ENCODE data around the gene ALDH2.
"Not testable (repeated sequence)": the region's sequence is repeated elsewhere in the genome, so short reads cannot be mapped to it uniquely, and the experiment has no call there.

The ALDH2 gene

DNA sequence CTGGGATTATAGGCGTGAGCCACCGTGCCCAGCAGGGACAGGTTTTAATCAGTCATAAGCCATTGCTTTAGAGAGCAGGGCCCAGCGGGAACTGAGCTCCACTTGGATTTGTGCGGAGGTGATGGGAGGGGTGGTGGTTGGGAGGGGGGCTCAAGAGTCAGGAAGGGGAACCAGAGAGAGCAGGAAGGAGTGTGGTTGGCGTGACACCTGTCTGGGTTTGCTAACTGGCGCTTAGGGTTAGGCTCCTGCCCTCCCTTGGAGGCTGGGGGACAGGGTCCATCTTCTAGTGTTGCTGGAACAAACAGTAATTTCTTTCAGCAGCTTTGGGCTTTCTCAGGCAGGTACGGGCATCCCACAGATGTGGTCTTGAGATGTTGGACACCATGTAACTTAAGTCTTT lies 7.5 kb upstream of the ALDH2 start:
- no peak for DNase-seq (ENCODE audit: low read depth, low spot score)

DNA sequence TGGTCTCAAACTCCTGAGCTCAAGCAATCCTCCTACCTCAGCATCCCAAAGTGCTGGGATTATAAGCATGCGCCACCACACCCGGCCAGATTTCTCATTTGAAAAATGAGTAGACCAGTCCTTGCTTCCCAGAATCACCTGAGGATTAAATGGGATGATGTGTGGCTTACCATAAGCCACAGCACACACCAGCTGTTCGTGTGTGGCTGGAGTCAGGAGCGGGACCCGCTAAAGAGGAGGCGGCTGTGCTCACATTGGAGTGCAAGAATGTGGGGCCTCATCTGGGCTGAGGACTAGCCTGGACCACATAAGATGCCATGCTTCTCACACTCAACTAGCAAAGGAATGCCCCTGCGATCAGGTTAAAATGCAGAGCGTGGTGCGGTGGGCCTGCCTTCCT lies 6.7 kb upstream of the ALDH2 start:
- no peak for DNase-seq (ENCODE audit: low read depth, low spot score)

DNA sequence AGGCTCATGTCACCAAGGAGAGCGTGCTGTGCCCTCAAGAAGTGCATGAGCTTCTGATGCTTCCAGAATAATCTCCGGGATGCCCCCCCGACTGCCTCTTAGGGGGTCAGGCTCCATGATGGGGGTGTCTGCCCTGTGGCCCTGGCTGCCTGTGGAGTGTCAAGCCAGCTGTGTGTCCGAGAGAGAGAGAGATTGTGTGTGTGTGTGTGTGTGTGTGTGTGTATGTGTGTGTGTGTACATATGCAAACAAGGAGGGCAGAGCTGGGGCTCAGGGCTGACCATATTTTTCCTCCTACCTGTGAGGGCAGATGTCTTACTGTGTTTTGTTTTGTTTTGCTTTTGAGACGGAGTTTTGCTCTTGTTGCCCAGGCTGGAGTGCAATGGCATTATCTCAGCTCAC lies 5.6 kb upstream of the ALDH2 start:
- DNase-seq (ENCODE audit: low read depth, low spot score) = no peak

DNA sequence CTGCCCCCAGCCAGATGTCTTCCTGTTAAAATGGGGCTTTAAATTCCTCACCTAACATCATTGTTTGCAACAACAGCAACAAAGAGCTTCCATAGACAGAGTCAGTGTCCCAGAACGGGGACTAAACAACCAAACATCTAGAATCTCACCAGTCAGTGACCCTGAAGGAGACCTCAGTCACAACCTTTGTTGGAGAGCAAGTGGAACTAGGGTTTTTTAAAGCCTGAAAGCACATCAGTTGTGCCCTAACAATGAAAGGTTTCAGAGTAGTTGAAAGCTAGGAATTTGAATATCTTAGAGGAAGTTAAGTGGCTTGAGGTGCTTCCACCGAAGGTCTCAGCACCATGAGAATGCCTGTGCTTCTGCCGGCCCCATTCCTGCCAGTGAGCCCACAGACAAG lies 5.0 kb upstream of the ALDH2 start:
- no peak for DNase-seq (ENCODE audit: low read depth, low spot score)

DNA sequence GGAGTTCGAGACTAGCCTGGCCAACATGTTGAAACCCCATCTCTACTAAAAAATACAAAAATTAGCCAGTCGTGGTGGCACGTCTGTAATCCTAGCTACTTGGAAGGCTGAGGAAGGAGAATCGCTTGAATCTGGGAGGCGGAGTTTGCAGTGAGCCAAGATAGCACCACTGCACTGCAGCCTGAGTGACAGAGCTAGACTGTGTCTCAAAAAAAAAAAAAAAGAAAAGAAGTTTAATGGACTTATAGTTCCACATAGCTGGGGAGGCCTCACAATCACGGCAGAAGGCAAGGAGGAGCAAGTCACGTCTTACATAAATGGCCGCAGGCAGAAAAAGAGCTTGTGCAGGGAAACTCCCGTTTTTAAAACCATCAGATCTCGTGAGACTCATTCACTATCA lies 3.2 kb upstream of the ALDH2 start:
- not testable (repeated sequence) for DNase-seq (ENCODE audit: low read depth, low spot score)

DNA sequence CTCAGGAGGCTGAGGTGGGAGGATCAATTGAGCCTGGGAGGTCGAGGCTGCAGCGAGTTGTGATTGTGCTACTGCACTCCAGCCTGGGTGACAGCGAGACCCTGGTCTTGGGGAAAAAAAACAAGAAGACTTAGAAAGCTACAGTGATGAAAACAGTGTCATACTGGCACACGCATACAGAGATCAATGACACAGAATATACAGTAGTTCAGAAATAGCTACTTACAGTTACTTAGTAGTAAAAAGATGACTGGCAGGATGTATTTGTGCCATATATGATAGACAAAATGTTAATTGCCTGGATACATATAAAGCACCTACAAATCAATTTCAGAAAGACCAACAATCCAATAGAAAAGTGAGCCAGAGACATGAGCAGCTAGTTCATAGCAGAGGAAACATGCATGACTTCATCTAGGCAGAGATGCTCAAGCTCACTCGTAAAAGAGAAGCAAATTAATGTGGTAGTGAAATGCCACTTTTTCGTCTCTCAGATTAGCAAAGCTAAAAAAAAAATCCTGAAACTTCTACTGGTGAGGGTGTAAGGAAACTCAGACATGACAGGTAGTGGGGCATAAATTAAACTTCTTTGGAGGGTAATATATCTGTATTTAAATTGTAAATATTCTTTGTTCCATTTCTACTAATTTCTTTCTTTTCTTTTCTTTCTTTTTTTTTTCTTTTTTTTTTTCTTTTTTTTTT lies 2.5 kb upstream of the ALDH2 start:
- DNase-seq (ENCODE audit: low read depth, low spot score) = no peak

DNA sequence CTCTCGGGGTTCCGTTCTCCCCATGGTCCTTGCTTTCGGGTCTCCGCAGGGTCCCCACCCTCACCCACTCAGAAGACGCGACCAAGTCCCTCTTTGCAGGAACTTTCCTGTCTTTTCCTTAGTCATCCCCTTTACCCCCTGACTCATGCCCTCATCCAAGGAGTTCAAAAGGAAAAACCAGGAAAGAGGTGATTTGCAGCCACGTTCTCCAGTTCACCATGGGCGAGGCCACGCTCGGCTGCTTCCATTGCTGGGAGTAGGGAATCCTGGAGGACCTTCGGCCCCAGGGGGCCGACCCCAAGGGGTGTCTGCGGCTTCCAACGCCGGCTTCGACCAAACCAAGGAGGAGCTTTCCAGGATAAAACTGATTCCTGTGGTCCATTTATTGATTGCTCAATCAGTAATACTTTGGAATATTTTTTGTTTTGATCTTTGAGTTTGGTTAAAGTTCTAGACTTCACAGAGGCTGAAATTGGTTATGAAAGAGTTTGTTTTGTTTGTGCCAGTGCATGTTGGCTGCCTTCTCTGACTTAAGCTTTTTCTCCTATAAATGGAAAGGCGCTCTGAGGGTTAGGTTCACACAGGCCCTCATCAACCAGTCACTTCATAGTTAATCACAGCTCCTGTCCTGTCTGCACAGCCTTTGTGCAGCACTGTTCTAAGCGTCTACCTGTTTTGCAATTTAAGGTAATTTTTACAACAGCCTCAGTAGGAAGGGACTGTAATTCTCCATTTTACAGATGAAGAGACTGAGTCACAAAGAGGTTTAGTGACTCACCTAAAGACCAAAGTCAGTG lies 827 bp downstream of the ALDH2 start:
- DNase-seq (ENCODE audit: low read depth, low spot score) = no peak

DNA sequence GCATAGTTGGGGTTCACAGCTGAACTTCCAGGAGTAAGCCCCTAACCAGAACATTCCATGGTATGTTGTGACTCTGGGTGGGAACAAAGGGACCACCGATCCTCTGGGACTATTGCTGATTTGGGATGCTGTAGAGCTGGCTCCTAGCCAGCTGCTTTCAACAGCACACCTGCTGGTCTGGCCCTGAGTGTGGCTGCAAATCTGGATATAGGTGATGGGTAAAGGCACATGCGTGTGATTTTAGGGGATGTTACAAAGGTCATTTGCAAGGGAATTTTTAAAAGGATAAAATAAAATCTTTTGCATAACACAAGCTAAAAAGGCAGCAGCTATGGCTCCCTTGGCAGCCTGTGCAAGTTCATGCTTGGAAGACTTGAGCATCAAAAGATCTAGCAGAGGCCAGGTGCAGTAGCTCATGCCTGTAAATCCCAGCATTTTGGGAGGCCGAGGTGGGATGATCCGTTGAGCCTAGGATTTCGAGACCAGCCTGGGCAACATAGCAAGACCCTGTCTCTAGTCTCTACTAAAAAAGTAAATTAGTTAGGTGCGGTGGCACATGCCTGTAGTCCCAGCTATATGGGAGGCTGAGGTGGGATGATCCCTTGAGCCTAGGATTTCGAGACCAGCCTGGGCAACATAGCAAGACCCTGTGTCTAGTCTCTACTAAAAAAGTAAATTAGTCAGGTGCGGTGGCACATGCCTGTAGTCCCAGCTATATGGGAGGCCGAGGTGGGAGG lies 1.6 kb downstream of the ALDH2 start:
- no peak for DNase-seq (ENCODE audit: low read depth, low spot score)

DNA sequence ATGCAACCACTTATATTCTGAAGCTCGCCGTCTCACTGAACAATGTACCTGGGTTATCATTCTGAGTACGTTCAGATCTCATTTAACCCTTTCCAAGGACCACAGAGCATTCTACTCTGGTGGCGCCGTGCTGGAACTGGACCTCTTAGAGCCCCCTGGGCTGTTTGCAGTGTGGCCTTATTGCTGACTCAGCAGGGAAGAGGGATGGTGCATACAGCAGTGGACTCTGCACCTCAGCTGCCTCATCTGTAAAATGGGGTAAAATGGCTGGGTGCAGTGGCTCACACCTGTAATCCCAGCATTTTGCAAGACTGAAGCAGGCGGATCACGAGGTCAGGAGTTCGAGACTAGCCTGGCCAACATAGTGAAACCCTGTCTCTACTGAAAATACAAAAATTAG lies 2.9 kb downstream of the ALDH2 start:
- no peak for DNase-seq (ENCODE audit: low read depth, low spot score)

DNA sequence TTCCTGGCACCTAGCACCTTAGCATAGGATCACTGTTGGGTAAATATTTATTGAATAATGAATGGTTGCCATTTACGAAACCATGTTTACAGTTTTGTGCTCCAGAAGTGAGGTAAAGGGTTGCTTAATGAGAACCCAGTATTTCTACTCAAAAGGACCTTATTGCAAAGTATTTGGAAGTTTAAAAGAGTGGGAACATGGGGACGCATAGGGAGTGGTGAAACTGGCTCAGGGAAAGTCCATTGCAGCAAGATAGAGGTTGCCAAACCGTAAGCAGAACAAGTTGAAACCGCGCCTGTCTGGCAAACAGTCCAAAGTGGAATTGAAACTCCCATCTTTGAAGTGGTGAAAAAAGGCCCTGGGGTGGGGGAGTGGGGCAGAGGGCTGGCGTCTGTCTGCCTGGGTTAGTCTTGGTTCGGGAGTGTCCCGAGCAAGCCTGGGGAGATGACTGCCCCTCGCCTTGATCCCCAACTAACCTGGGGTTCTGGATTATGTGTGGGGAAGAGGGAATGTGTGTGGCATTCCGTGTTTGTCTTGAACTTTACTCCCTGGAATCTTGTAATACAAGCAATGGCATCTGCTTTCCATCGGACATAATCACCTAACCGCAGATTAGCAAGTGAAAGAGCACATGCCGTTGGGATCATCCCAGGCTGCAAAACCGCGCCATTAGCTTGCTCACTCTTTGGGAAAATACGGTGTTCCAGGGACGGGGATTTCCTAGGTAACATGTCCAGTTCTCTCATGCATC lies 7.2 kb downstream of the ALDH2 start:
- no peak for DNase-seq (ENCODE audit: low read depth, low spot score)

DNA sequence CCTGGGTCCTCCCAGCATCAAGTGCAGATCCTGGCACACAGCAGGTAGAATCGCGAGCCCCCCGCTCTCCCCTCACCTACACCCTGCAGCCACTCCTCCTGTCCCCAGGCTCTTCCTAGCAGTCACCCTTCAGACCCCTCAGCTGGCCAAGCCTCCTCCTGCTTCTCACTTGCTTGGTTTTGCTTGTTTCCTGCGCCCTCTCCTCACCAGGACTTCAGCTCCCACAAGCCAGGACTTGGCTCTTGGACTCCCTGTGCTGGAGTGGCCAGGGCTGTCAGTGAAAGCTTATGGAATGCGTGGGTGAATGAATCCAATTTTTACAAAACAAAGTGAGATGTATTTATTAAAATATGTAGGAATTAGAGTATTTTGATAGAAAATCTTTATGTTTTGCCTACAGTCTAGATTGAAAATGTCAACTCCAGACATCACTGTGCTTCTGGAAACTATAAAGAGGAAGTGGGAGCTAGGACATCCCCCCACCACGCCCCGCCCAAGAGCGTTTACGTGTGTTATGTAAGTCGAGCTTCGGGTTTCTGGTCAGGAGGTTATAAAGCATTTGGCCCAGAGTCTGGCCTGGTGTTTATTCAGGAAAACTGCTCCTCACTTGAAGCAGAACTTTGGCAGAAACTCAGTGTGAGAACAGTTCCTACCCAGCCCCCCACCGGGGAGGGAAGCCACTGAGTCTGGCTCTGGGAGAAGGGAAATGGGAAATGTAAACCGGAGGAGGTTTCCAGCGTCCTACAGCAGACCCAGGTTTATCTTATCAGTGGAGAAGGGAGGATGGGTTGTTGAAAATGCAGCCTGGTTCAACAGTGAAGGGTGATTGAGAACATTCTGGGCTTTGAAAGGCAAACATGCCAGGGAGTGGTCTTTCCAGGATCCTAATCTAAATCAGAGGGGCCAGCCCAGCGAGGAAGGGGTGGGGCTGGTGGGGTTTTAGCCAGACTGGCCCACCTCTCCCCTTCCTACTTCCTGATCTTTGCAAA lies 8.8 kb downstream of the ALDH2 start:
- peak; percentile 47 for DNase-seq (ENCODE audit: low read depth, low spot score)

DNA sequence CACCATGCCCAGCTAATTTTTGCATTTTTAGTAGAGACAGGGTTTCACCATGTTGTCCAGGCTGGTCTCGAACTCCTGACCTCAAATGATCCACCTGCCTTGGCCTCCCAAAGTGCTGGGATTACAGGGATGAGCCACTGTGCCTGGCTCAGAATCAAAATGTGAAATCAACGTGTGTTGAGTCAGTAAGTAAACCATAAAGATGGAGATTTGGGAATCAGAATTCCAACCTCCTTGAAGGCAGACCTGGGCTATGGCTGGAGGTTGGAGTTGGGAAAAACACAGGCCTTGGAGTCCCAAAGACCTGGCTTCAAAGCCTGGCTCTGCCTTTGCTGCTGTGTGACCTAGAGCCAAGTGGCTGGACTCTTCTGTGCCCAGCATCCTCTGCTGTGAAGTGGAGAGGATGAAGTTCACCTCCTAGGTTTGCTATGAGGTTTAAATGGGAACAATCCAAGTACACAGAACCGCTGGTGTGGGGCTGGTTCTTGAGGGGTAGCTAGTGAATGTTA lies 10.2 kb downstream of the ALDH2 start:
- no peak for DNase-seq (ENCODE audit: low read depth, low spot score)

DNA sequence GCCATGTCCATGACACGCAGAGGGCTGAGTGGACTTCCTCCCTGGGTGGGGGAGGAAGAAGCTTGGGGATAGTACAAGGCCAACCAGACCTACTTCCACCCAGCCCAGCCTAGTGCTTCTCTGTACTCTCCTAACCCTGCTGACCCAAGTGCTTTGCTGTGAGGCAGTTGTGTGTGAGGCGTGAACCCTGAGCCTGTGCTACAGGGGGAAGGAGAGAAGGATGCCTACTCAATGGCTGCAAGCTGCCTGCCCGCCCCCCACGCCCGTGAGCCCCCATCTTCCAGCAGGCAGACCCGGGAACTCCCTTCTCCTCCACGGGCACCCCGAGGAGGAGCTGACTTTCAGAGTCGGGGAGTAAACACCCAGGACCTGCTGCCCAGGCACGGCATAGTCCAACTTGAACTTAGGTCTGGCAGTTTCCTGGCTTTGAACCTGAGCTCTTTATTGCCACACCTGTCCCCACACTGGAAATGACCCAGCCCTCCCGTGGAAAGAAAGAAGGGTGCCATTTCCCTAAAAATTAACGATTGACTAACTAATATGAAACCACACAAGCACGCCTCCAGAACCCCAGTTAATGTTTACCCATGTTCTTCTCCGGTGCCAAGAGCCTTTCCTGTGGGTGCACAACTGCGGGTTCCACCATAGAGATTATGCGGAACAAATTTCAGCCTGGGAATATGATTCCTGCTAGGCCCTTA lies 10.8 kb downstream of the ALDH2 start:
- DNase-seq (ENCODE audit: low read depth, low spot score) = no peak

DNA sequence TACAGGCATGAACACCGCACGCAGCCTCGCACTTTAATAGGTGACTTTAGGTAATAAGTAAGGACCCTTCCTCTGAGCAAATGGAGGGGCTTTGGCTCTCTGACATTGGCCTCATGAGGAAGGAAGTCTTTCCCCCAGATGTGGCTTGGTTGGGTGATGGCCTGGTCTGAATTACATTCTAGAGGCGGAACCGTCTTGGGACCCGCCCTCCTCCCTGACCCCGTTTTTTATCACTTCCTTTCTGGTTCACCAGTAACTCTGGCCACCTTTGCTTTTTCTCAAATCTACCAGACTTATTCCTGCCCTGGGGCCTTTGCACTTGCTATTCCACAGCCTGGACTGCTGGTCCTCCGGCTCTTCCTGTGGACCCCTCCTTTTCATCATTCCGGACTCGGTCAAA lies 13.4 kb downstream of the ALDH2 start:
- DNase-seq (ENCODE audit: low read depth, low spot score) = no peak

DNA sequence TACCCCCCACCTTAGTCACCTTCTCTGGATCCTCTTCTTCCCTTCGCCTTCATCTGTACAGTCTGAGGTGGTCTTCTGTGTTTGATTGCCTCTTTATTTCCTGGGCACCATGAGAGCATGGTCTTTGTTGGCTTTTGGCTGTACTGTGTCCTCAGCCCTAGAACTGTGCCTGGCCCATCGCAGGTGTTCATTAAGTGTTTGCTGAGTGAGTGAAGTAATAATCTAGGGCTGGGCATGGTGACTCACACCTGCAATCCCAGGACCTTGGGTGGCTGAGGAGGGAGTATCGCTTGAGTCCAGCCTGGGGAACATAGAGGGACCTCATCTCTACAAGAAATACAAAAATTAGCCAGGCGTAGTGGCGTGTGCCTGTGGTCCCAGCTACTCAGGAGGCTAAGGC lies 13.9 kb downstream of the ALDH2 start:
- no peak for DNase-seq (ENCODE audit: low read depth, low spot score)

DNA sequence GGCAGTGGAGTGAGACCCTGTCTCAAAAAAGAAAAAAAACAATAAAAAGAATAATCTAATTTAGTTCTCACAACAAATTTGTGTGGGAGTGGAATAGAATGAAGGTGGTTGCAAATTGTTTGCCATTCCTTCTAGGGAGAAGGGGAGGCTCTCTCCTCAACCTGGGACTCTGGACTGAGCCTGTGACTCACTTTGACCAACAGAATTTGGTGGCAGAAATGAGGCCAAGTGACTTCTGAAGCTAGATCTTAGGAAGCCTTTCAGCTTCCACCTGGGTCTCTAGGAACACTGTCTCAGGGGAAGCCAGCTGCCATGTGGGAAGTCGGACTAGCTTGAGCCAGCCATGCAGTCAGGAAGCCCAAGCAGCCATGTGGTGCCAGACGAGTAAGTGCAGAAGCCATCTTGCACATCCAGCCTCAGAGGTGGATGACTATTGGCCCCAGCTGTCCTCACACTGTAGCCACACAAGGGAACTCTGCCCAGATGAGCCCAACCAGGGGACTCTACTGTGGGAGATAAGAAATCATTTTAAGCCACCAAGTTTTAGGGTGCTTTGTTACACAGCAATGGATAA lies 14.4 kb downstream of the ALDH2 start:
- no peak for DNase-seq (ENCODE audit: low read depth, low spot score)

DNA sequence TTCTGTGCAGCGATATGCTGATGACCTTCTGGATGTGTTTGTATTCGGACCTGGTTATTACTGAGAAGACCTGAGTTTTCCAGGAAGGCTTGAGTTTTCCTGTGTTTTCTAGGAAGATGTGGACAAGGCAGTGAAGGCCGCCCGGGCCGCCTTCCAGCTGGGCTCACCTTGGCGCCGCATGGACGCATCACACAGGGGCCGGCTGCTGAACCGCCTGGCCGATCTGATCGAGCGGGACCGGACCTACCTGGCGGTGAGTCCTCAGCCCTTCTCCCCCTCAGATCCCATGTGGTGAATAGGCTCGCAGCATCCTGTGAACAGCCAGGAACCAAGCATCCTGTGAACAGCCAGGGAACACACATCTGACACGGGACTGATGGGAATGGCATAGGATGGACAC lies 16.3 kb downstream of the ALDH2 start:
- no peak for DNase-seq (ENCODE audit: low read depth, low spot score)

DNA sequence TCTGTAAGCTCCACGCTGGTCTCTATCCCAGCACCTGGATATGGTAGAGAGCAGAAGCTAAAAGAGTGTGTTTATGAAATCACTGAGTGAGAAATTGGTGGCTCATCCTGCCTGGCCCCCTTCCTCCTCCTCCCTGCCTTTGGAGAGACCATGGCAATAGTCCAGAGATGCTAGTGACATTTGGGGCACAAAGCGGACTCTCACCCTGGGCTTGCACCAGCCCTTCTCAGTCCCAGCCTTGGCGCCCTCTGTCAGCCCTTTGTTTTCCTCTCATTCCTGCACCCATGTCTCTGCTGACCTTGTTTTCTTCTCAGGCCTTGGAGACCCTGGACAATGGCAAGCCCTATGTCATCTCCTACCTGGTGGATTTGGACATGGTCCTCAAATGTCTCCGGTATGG lies 18.2 kb downstream of the ALDH2 start:
- no peak for DNase-seq (ENCODE audit: low read depth, low spot score)

DNA sequence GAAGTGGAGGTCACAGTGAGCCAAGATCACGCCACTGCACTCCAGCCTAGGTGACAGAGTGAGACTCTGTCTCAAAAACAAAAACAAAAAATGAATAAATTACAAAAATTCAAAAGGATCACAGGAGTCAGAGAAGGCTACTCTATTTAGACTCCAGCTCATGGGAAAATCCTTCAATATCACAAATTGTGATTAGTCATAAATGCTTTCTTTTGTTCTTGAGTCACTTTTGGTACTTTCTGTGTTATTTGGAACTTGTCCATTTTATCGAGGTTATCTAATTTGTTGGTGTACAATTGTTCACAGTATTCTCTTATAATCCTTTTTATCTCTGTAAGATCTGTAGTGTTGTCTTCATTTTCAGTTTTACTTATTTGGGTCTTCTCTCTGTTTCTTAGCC lies 18.9 kb downstream of the ALDH2 start:
- DNase-seq (ENCODE audit: low read depth, low spot score) = no peak
